ENCODE measurements around the gene LRRC56.

LRRC56 gene

GRCh38 chr11:540583-541432 is 3.5 kb downstream of the LRRC56 start:
- no peak for DNase-seq (ENCODE audit: low read depth, low spot score)

GRCh38 chr11:541433-541885 is 4.1 kb downstream of the LRRC56 start:
- DNase-seq (ENCODE audit: low read depth, low spot score), result no peak

GRCh38 chr11:544817-545166 is 7.5 kb downstream of the LRRC56 start:
- DNase-seq (ENCODE audit: low read depth, low spot score), result no peak

DNA sequence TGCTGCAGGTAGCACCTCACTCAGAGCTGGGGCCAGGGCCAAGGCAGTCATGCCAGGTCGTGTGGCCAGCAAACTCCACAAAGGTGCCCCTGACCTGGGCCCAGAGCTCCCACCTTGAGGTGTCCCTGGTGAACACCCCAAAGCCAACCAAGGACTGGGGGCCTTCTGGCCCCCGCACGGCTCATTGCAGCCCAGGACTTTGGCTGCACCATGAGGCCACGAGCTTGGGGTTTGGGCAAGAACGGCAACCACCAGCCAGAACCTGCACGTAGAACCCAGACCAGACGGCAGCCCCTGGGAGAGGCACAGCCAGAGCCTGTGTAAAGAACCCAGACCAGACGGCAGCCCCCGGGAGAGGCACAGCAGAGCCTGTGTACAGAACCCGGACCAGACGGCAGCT is 7.8 kb downstream of the LRRC56 start:
- DNase-seq (ENCODE audit: low read depth, low spot score), result no peak

DNA sequence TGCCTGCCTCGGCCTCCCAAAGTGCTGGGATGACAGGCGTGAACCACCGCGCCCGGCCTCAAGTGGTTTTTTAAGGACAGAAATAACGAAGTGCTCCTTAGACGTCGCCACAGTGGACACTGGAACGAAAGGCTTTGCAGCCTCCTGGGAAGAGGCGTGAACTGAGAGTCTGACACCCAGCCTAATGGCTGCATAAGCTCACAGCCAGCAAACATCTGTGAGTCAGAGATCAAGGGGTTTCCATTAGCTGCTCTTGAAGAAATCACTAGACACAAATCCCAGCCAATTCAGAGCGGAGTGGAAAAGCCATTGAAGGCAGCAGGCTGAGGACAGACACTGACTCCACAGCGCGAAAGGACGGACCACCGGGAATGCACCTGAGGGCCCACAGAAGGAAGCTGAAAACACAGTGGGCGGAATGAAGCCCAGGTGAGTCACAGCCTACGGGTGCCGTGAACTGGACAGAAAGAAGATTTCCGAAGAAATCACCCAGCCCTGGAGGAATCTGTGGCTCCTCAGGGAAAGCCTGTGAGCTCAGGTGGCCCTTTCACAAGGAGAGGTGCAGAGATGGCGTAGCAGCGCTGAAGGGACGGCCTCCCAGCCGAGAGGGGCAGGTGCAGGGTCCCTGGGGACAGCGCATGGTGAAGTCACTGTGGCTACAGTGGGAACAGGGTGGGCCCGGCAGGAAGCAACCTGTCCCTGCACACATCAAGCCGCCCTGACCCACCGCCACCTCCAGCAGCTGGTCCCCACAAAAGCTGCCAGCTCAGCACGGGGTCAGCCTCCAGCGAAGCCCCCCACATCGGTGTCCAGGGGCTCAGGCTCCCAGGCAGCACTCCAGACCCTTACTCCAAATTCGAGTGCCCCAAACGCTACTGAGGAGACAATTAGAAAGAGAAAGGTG is 11.6 kb downstream of the LRRC56 start:
- DNase-seq (ENCODE audit: low read depth, low spot score), result no peak

- no peak for DNase-seq (ENCODE audit: low read depth, low spot score)
Observed at GRCh38 chr11:550021-550745, 12.9 kb downstream of the LRRC56 start.

GRCh38 chr11:550746-551085 is 13.4 kb downstream of the LRRC56 start:
- no peak for DNase-seq (ENCODE audit: low read depth, low spot score)

- DNase-seq (ENCODE audit: low read depth, low spot score), result no peak
Observed at GRCh38 chr11:551131-551530, 13.8 kb downstream of the LRRC56 start.

GRCh38 chr11:551596-551995 is 14.3 kb downstream of the LRRC56 start:
- DNase-seq (ENCODE audit: low read depth, low spot score), result no peak

- peak; percentile 58 for DNase-seq (ENCODE audit: low read depth, low spot score)
Observed at GRCh38 chr11:553083-553987, 16.0 kb downstream of the LRRC56 start.

DNA sequence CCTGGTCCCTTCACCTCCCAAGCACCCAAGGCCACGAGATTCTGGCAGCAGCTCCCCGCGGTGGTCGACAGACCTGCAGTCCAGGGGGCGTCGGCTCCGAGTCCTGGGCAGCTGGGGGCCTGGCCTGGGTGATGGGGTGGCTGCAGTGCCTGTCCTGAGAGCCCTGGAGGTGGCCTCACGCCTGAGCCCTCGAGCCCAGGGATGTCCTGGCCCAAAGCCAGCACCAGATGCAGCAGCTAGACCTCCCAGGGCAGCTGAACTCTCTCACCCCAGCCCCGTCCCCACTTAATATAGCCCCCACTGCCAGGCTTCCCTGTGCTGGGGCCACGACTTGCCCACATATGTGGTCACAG is 16.6 kb downstream of the LRRC56 start:
- DNase-seq (ENCODE audit: low read depth, low spot score), result no peak

DNA sequence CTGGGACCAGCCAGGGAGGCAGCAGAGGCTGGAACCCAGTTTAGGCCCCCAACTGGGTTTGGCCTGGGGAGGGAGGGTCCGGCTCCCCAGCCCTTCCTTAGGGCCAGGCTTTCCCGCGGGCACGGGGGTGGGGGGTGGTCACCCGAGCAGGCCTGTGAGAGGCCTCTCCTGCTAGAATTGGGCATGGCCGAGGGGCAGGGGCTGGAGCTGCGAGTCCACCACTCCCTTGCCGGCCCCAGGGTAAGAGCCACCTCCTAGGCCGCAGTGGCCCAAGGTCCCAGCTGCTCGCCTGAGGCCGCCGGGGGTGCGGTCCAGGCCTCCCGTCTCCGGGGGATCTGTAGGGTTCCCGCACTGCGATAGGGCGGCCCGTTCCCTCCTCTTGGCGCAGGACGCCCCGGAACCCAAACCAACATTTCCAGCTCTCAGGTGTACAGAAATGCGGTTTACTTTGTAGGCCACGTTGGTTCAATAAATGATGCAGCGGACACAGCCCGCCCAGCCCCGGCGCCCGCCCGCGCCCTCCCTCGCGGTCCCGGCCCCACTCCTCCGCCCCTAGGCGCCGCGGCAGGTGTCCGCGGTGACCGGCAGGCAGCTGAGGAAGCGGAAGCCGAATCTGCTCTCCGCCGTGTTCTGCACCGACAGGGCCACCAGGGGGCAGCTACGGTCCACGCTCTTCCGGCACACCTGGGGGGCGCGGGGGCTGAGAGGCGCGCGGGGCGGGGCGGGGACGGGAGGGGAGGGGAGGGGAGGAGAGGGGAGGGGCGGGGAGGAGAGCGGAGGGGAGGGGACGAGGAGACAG is 17.3 kb downstream of the LRRC56 start:
- DNase-seq (ENCODE audit: low read depth, low spot score), result peak; percentile 90

- DNase-seq (ENCODE audit: low read depth, low spot score), result no peak
Observed at GRCh38 chr11:555227-555779, 18.0 kb downstream of the LRRC56 start.

- DNase-seq (ENCODE audit: low read depth, low spot score), result no peak
Observed at GRCh38 chr11:555780-556661, 18.7 kb downstream of the LRRC56 start.

DNA sequence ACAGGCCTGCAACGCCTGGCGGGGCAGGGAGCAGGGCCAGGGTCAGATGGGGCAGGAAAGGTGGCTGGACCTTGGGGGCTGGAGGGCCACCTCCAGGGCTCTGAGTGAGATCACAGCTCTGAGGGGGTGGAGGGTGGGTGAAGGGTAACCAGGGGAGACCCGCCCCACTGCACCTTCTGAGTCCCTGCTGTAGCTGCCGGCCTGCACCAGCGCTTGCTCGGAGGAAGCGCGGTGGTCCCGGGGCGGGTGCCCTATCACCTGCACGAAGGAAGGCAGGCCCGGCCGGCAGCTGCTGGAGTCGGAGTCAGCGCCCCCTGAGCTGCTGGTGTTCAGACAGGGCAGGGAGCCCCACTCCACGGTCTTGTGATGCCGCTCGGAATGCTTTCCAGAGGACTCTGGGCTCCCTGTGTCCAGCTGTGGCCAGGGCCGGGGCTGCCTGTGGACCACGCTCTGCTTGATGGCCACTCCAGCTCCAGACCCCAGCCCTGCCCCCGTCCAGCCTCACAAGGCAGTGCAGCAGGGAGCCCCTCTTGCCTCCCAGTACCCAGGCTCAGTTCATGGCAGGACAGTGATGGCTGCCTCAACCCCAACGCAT is 19.4 kb downstream of the LRRC56 start:
- DNase-seq (ENCODE audit: low read depth, low spot score), result no peak

DNA sequence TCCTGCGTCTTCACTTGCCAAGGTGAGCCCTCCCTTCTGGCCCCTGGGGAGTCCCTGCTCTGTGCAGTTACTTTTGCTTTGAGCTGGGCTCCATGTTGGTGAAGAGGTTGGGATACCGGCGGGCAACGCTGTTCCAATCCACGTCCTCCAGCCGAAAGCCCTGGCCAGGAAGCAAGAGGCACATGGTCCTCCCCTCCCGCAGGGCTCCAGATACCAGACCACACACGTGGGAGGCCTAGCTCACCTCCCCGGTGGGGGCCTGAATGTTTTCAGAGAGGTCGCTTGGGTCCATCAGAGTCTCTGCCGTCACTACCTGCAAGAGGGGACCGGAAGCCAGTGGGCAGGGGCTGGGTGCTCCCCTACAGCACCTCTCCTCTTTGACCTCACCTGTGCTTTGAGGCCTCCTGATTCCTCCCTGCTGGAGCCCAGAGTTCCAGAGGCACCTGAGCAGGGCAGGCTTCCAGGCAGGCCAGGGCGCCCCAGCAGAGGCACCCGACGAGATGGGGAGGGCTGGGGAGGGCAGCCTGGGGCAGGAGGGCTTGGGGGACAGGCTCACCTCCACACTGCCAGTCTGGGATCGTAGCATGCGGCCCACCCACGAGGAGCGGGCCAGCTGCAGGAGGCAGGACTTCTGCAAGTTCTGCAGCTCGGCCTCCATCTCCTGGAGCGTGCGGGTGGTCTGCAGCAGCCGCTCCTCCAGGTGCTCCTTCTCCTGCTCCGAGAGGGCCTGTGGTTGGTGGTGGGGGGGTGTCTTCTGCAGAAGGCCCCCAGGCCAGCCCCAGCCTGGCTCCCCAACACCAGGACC is 20.2 kb downstream of the LRRC56 start:
- no peak for DNase-seq (ENCODE audit: low read depth, low spot score)

DNA sequence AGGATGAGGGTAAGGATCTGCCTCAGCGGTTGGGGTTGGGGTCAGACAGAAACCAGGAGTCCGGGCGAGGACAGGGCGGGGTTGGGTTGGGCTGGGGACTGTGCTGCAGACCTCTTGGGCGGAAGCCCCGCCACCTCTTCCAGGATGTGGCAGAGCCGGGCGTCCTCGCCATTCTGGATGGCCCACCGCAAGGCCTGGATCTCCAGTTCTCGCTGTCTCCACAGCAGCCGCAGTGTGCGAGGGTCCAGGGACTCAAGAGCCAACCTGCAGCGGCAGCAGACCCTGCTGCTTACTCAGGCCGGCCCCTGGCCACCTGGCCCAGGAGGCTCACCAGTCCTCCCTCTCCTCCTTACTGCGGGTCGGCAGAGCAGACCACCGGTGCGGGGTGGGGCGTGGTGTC is 21.2 kb downstream of the LRRC56 start:
- DNase-seq (ENCODE audit: low read depth, low spot score), result no peak

Data from ELF-1 (cell line).